HT-29 (cell line): Measurements from ENCODE around the gene VPS4A. TPM values are rescaled to one million over a fixed set of nuclear protein-coding genes. Genes with fewer than 3 reads are reported as not detected.

ENCODE experiments used
- DNase-seq: peaks from one replicate; pipeline ENCODE4 v3.0.0-alpha.2; 2015; ENCODE audit warnings: low spot score
- total RNA-seq: library from RNA; depleted of rRNA; stranded (reverse); fragments of >200 nt; shearing (Covaris generic); gene quantifications from 2 replicates; pipeline ENCODE4 v1.2.3, GENCODE V29; 2014; rRNA removed

VPS4A gene
- total RNA-seq, 1 experiment from 2014 or later: 24.5 TPM

GRCh38 chr16:69364088-69364487, 52.9 kb downstream of the VPS4A start:
- DNase-seq: no peak

GRCh38 chr16:69365901-69366300, 54.8 kb downstream of the VPS4A start:
- DNase-seq: no peak

DNA sequence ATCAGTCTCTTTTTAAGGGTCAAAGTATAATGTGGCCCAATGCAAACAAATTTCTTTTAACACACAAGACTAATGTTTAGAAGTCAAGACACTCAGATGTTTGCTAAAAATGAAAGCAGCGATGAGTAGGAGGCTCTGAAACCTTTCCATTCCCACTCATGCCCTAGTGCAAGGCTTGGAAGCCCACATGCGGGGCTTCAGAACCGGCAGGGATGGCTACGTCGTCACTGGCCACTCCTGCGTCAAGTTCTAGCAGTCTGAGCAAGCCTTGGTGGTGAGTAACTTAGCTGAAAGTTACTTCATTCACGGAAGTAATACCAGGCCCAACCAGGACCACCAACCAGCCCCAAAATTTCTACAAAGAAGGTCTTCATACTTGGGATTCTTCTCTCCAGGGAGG, 55.3 kb downstream of the VPS4A start:
- DNase-seq: no peak

DNA sequence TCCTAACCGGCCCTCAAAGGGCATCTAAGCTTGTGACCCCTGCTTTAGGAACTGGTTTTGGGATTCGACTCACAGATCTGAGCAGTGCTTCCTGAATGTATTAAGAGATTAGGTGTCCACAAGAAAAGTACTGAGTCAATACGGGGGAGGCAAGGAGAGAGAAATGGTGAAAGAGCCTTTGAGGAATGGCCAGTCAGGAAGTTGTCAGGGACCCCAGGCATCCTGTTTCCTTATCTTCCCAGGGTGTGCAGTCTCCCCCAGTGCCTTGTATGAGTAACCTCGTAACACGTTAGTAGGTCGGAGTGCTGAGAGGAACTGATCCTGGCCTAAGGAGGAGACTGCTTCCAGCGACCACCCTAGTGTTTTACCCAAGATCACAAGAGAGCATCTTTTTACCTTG, 56.8 kb downstream of the VPS4A start:
- DNase-seq: no peak

- DNase-seq: no peak
These were observed 57.7 kb downstream of the VPS4A start for GRCh38 chr16:69368866-69369265.

- DNase-seq: no peak
These were observed 60.4 kb downstream of the VPS4A start for GRCh38 chr16:69371564-69371963.

DNA sequence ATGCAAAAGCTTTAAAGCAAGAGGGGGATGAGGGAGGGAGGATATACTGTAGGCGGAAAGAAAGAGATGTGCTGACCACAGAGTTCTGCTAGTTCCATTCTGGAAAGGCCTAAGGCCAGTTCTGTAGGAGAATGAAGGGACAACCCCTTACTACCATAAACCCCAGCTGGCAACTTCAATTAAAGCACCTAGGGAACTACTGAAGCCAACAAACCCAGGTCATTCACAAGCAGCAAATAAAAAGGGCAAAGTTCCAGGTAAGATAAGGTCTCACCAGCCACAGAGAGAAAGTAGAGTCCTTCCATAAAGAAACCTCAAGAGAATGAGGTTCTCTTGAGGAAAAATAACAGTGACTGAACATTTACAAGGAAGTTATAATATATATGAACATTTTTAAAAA, 61.9 kb downstream of the VPS4A start:
- no peak for DNase-seq

Other genes starting within 250 kb of the VPS4A start
- 0.08 TPM in 1 of 2 replicates, not detected in the other for gene HAS3, start 205.7 kb upstream of the VPS4A start, total RNA-seq
- 55.1 and 70.6 TPM in 2 replicates for gene CHTF8, start 178.8 kb upstream of the VPS4A start, total RNA-seq
- gene UTP4, start 178.7 kb upstream of the VPS4A start, total RNA-seq: 23.0 and 27.2 TPM in 2 replicates
- gene SNTB2, start 124.2 kb upstream of the VPS4A start, total RNA-seq: 44.0 and 53.5 TPM in 2 replicates
- gene PDF, start 19.2 kb downstream of the VPS4A start, total RNA-seq: 80.9 and 81.5 TPM in 2 replicates
- gene COG8, start 28.2 kb downstream of the VPS4A start, total RNA-seq: 50.4 and 55.8 TPM in 2 replicates
- gene NIP7, start 28.4 kb downstream of the VPS4A start, total RNA-seq: 20.1 and 24.5 TPM in 2 replicates
- 0.10 TPM in 1 of 2 replicates, not detected in the other for gene TMED6, start 40.4 kb downstream of the VPS4A start, total RNA-seq
- 6.0 and 6.9 TPM in 2 replicates for gene TERF2, start 74.7 kb downstream of the VPS4A start, total RNA-seq
- 57.8 and 60.2 TPM in 2 replicates for gene CYB5B, start 113.3 kb downstream of the VPS4A start, total RNA-seq